Measurements from ENCODE around the gene LRP1. TPM values are rescaled to one million over a fixed set of nuclear protein-coding genes. Genes with fewer than 3 reads are reported as not detected.

The LRP1 gene
- total RNA-seq, 1 experiment from 2014 or later: 9.0 TPM

- Histone ChIP-seq H3K27ac (ENCODE audit: low read length) (no peak overlapping the region), H3K4me1 (ENCODE audit: control insufficient read depth, insufficient read depth, low read length) (0 out of 2 replicates have a peak, but pooled peaks cover 2% of the 10 kb centered on the region), H3K9me3 (ENCODE audit: control insufficient read depth, insufficient read depth, low read depth, low read length) (no peaks in the 10 kb centered on the region), H3K27me3 (ENCODE audit: control insufficient read depth, insufficient read depth, low read length) (no peaks in the 10 kb centered on the region), H3K36me3 (ENCODE audit: control insufficient read depth, insufficient read depth, low read length) (no peaks in the 10 kb centered on the region), H3K4me3 (ENCODE audit: low read depth in 2 of 2, low read length in 2 of 2) (no peak overlapping the region)
- no peak for ATAC-seq
- DNase-seq (ENCODE audit: low read depth, low spot score): no peak
- POLR2A ChIA-PET: no interaction called here
- in situ Hi-C loops (cut with HindIII; ENCODE audit: low pct_unique_long_range_greater_than_20kb, low sequenced_read_pairs): no loop called here
- no TSS peak for BruUV-seq (replicated peaks)
- CTCF ChIA-PET: interaction anchor here (0.6 kb wide), 1 partner anchor 14 kb away, joined by 3 read pairs; no protein-coding TSS in a partner anchor
- intact Hi-C loops (cut with micrococcal nuclease; ENCODE audit: unreplicated experiment): no loop called here
- TF ChIP-seq TCF7L2 (IDR thresholded peaks at IDR 0.05; ENCODE audit: low read depth, low read length) (no peak), SIN3A (IDR thresholded peaks at IDR 0.05; ENCODE audit: borderline replicate concordance, insufficient read depth, low read depth, low read length) (no peak), CTCF (IDR thresholded peaks at IDR 0.05) (no peak), POLR2AphosphoS5 (IDR thresholded peaks at IDR 0.05; ENCODE audit: low read depth, low read length) (no peak), REST (IDR thresholded peaks at IDR 0.05; ENCODE audit: insufficient read depth in 1 of 2, low read depth in 2 of 2, low read length in 1 of 2) (no peak)
These were observed 5.6 kb downstream of the LRP1 start for GRCh38 chr12:57133916-57134315.

- ATAC-seq (no peak), DNase-seq (ENCODE audit: low read depth, low spot score) (no peak)
- ChIA-PET CTCF (no interaction called here), POLR2A (no interaction called here)
- Histone ChIP-seq H3K9me3 (ENCODE audit: control insufficient read depth, insufficient read depth, low read depth, low read length) (no peaks in the 10 kb centered on the region), H3K4me1 (ENCODE audit: control insufficient read depth, insufficient read depth, low read length) (0 out of 2 replicates have a peak, but pooled peaks cover 2% of the 10 kb centered on the region), H3K27ac (ENCODE audit: low read length) (no peak overlapping the region), H3K27me3 (ENCODE audit: control insufficient read depth, insufficient read depth, low read length) (no peaks in the 10 kb centered on the region), H3K36me3 (ENCODE audit: control insufficient read depth, insufficient read depth, low read length) (no peaks in the 10 kb centered on the region), H3K4me3 (ENCODE audit: low read depth in 2 of 2, low read length in 2 of 2) (no peak overlapping the region)
- TF ChIP-seq POLR2AphosphoS5 (IDR thresholded peaks at IDR 0.05; ENCODE audit: low read depth, low read length) (no peak), REST (IDR thresholded peaks at IDR 0.05; ENCODE audit: insufficient read depth in 1 of 2, low read depth in 2 of 2, low read length in 1 of 2) (no peak), CTCF (IDR thresholded peaks at IDR 0.05) (no peak), TCF7L2 (IDR thresholded peaks at IDR 0.05; ENCODE audit: low read depth, low read length) (no peak), SIN3A (IDR thresholded peaks at IDR 0.05; ENCODE audit: borderline replicate concordance, insufficient read depth, low read depth, low read length) (no peak)
- in situ Hi-C loops (cut with HindIII; ENCODE audit: low pct_unique_long_range_greater_than_20kb, low sequenced_read_pairs) (no loop called here), intact Hi-C loops (cut with micrococcal nuclease; ENCODE audit: unreplicated experiment) (no loop called here)
- BruUV-seq (replicated peaks): no TSS peak
These were observed 6.7 kb downstream of the LRP1 start for GRCh38 chr12:57134949-57135348.
